PC-3 (cell line): ENCODE measurements around the gene PHC3. TPM values are rescaled to one million over a fixed set of nuclear protein-coding genes. Genes with fewer than 3 reads are reported as not detected.

ENCODE experiments used
- total RNA-seq: library from RNA; depleted of rRNA; stranded (reverse); fragments of >200 nt; gene quantifications from 2 replicates; pipeline ENCODE4 v1.2.3, GENCODE V29; 2014; rRNA removed

PHC3 gene
- total RNA-seq, 1 experiment from 2014 or later: 7.5 TPM

Other genes with a start within 250 kb of the PHC3 start
- 29.0 and 31.8 TPM in 2 replicates for gene SEC62, start 214.9 kb downstream of the PHC3 start, total RNA-seq
- gene GPR160, start 143.7 kb downstream of the PHC3 start, total RNA-seq: 13.0 and 15.7 TPM in 2 replicates
- gene PRKCI, start 40.7 kb upstream of the PHC3 start, total RNA-seq: 39.5 and 42.2 TPM in 2 replicates
- gene SKIL, start 176.0 kb upstream of the PHC3 start, total RNA-seq: 15.6 and 35.0 TPM in 2 replicates
- gene CLDN11, start 237.1 kb upstream of the PHC3 start, total RNA-seq: 32.0 and 38.0 TPM in 2 replicates